Activated CD4-positive, alpha-beta T cell treated with anti-CD3 and anti-CD28 coated beads, Interleukin-2, amount 50 U/mL, for 4 hours (primary cell): Measurements from ENCODE around the gene DCLRE1A.

Source experiments
- DNase-seq, 2 experiments: peaks; one replicate each; pipeline ENCODE4 v3.0.0-alpha.2; 2020

DCLRE1A gene

GRCh38 chr10:113854013-113854760 is at the start of gene DCLRE1A, which contains the start of gene NHLRC2:
TSS of gene DCLRE1A (minus strand) at chr10:113854082. CDS start at chr10:113853182, 900 bp downstream.
TSS of gene NHLRC2 (plus strand) at chr10:113854661. CDS start at chr10:113854873, 212 bp downstream.
- DNase-seq, result peak; percentile 50 to 53

DNA sequence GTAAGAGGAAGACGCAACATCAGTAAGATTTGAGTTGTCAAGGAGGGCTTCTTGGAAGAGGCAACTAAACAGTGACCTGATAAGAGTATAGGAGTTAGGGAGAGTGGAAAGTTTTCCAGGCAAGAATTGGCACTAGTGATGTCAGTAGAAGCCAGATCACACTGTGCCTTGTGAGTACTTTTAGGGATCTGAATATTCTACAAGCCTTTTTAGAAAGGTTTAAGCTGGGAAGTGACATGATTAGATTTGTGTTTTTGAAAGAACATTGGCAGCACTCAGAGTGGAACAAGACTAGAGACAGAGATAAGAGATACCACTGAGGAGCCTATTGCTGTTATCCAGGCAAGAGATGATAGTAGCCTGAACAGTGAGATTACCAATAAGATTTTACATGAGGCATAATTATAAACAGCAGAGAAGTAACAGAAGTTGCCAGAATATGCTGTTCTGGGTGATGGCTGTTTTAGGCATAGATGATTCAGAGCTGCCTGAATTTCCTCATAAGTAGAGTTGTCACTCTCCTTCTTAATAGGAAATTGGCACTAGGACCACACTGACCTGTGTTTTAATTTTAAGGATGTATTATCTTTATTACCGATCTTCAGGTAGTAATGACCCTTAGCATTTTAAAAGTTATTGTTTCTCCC is 46.2 kb upstream of the DCLRE1A start:
- DNase-seq, result no peak

- DNase-seq, result no peak
These were observed 44.1 kb upstream of the DCLRE1A start for GRCh38 chr10:113897693-113898618.

- DNase-seq, result no peak
These were observed 41.1 kb upstream of the DCLRE1A start for GRCh38 chr10:113895018-113895417.

DNA sequence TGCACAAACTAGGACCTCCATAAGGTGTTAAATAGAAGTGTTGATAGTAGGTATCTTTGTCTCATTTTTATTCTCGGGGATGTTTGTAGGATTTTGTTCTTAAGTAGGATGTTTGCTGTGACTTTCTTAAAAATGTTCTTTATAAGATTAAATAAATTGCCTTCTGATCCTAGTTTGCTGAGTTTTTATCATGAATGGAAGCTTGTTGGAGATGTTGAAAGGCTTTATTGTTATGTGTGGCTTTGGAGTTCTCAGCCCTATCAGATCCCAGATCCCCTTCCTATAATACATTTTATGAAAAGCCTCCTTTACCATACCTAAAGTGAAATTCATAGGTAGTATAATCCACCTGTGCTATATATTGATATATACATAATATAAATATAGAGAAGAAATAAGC is 40.7 kb upstream of the DCLRE1A start:
- DNase-seq, result no peak

DNA sequence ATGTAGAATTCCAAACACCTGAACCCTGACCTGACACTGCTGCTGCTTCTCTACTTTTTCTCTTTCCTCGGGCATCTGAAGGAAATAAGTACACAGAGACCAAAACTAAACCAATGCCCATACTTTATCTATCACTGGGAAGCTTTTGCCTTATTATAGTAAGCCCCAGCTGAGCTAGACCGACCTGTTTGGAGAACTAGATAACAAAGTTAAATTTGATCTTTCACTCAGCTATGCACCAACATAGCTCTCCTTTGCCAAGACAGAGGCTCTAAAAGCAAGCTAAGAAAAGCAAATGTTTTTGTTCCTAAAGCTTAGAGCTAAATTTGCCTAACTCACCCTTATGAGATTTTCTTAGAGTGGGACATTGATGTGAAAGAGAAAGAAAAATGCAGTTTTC is 39.7 kb upstream of the DCLRE1A start:
- no peak for DNase-seq

- DNase-seq, result no peak
These were observed 37.6 kb upstream of the DCLRE1A start for GRCh38 chr10:113891476-113891875.

DNA sequence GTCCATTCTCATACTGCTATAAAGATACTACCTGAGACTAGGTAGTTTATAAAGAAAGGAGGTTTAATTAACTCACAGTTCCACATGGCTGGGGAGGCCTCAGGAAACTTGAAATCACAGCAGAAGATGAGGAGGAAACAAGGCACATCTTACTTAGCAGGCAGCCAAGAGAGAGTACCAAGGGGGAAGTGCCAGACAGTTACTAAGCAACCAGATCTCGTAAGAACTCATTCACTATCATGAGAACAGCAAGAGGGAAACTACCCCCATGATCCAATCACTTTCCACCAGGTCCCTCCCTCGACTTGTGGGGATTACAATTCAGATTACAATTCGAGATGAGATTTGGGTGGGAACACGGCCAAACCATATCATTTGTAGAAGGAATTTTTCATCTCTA is 36.9 kb upstream of the DCLRE1A start:
- no peak for DNase-seq

- no peak for DNase-seq
These were observed 36.0 kb upstream of the DCLRE1A start for GRCh38 chr10:113889911-113890310.

- no peak for DNase-seq
These were observed 28.4 kb upstream of the DCLRE1A start for GRCh38 chr10:113882240-113882639.

DNA sequence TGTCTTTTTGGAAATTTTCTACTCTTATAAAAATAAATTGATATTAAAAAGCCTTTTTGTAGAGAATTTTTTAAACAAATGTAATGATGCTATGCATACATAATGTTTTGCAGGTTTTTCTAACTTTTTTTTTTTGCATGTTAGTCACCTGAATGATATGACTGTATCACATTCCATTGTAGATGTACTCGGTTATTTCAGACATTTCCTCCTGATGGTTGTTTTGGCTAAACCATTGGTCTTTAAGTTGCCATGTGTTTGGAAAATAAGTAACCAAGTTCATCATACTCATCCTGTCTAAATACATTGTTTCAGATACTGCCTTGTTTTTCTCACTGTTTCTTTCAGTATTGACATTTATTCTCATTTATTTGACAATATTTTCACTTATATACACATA is 26.4 kb upstream of the DCLRE1A start:
- DNase-seq, result no peak

GRCh38 chr10:113879691-113880090 is 25.8 kb upstream of the DCLRE1A start:
- no peak for DNase-seq

- no peak for DNase-seq
These were observed 22.6 kb upstream of the DCLRE1A start for GRCh38 chr10:113876461-113876860.

GRCh38 chr10:113875212-113875611 is 21.3 kb upstream of the DCLRE1A start:
- DNase-seq, result no peak

DNA sequence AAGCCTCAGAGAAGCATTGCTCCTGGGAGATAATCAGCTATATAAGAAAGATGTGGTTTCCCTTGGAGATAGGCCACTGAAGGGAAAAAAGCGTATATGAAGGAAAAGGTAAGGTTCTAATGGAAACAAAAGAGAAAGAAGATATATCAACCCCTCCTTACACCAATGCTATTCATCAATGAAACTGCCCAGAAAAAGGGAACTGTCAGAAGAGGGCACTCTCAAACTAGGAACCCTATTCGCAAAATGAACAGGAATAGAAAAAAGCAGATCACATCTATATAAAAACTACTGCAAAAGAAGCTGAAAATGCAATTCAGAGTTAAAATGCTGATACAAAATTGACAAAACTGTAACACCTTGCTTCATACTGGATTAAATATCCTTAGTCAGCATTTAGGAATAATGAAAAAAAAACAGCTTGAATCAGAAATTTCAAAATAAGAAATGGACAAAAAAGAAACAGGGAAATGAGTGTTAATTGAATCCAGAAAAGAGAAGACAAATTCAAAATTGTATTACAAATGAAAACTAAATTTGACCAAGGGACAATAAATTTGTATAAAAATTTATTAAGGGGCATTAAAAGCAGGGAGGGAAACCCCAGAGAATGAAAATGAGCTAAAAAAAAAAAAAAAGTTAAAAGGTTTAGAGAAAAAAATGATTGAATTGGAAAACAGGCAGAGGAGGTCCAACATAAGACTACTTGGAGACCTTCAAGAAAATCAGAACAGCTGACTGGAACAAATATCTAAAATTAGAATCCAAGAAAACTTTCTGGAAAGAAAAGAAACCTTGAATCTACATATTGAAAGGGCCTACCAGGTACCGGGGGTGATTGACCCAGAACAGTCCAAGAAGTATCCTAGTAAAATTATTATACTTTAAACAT is 18.5 kb upstream of the DCLRE1A start:
- no peak for DNase-seq

- no peak for DNase-seq
These were observed 15.9 kb upstream of the DCLRE1A start for GRCh38 chr10:113869789-113870188.

GRCh38 chr10:113867904-113868303 is 14.0 kb upstream of the DCLRE1A start:
- DNase-seq, result no peak

DNA sequence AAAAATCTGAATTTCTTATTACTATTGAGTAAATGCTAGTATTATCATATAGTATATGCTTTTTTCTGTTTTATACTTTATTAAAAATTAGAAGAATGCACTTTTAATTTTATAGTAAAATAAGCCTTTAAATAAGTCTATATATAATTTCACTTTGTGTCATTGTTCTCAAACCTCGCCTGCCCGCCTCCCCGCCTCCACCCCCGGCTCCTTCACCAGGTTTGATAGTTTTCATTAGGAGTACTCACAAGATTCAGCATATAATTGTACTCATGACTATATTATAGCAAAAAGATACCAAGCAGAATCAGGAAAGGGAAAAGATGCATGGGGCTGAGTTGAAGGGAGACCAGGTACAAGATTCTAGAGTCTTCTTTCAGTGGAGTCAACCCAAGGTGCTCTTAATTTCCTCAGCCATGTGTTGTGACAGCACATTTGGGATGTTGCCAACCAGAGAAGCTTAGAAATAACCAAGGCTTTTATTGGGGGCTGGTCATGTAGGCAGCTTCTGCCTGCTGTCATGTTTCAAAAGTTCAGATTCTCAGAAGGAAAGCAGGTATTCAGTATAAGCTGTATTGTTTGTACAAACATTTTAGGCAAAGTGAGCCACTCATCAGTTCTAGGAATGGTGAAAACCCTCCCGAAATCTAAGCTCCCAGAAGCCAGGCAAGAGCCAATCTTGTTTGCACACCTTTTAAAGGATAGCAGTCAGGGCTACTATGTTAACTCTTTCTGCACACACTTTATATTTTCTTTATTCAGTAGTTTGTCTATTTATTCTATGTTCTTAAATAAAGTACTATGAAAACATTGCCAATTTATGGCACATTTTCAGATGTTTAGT is 12.9 kb upstream of the DCLRE1A start:
- DNase-seq, result no peak

DNA sequence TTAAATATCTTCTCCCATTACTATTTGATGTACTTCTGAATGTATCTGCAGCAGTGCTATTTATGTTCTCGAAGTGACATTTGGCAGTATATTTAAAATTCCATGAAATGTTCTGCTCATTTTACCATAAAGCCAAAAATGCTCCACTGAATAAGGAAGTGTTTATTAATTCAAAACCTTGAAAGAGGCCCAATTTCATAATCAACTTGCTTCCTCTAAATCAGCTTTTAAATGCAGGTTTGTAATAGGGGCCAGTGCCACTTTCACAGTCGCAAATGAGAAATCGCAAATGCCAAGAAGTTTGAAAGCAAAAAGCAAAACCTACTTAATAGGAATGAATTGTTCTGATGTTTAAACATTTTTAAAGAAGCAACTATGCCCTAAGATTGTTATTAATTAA is 12.0 kb upstream of the DCLRE1A start:
- no peak for DNase-seq

- no peak for DNase-seq
These were observed 5.4 kb upstream of the DCLRE1A start for GRCh38 chr10:113859261-113859660.

DNA sequence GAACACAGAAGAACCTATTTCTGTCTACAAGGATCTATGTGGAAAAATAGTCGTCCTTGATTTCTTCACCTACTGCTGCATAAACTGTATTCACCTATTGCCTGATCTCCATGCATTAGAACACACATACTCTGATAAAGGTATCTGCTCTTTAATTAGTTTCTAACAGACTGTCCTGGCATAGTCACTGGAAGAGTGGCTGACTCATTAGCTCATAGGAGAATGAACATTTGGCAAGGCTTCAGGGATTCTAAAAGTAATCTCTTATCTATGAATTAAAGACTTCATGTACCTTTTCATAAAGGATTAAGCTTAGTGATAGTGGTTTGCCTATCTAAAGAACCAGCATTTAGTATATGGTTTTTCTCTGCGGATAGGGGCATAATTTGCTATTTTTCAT is 4.7 kb upstream of the DCLRE1A start:
- no peak for DNase-seq
